Measurements from ENCODE around the gene RO60. TPM values are rescaled to one million over a fixed set of nuclear protein-coding genes. Genes with fewer than 3 reads are reported as not detected.

RO60 gene
- total and polyA plus RNA-seq, 2 of the 4 experiments (the other 2 are of a cell fraction): 10.9 to 161 TPM

DNA sequence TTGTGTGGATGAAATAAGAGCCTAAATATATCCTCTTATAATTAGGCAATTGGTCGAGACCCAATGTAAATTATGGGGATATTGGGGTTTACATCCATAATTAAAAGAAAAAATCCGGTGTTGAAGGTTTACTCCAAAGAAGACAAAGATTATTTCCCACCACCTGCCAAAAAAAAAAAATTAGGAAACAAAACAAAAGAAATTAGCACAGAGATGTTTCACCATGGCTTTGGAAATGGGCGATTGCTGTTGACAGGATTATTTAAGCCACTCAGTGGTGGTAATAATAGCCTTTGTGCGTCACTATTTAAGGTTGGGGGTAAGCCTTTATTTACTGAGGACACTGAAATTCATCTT is 46.4 kb downstream of the RO60 start (continued):
- TF ChIP-seq MAFK (IDR thresholded peaks at IDR 0.05; ENCODE audit: low read depth, low read length) (no peak), MAZ (IDR thresholded peaks at IDR 0.05; ENCODE audit: borderline replicate concordance, low read depth, low read length) (no peak), RAD21 (IDR thresholded peaks at IDR 0.05; ENCODE audit: low read length) (no peak)
- TF ChIP-seq, protein P1, sequence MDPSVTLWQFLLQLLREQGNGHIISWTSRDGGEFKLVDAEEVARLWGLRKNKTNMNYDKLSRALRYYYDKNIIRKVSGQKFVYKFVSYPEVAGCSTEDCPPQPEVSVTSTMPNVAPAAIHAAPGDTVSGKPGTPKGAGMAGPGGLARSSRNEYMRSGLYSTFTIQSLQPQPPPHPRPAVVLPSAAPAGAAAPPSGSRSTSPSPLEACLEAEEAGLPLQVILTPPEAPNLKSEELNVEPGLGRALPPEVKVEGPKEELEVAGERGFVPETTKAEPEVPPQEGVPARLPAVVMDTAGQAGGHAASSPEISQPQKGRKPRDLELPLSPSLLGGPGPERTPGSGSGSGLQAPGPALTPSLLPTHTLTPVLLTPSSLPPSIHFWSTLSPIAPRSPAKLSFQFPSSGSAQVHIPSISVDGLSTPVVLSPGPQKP (IDR thresholded peaks at IDR 0.05; ENCODE audit: borderline replicate concordance, low read depth, low read length): no peak

DNA sequence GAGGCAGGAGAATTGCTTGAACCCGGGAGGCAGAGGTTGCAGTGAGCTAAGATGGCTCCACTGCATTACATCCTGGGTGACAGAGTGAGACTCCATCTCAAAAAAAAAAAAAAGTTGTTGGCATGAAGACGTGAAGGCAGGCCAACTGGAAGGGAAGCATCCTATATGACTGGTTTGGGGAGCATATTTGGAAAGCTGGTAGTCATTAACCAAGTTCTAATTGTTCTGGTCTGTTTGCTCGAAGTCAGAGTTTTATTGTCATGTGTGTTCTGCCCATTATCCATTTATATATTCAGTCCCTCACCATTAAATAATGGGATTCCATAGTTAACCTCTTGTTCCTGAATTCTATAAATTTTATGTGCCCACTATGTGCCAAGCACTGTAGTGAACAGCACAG is 49.1 kb downstream of the RO60 start:
- dilution Hi-C loops (cut with HindIII; ENCODE audit: low sequenced_read_pairs, unreplicated experiment) (no loop called here), intact Hi-C loops (cut with micrococcal nuclease) (no loop called here), in situ Hi-C loops (cut with MboI; ENCODE audit: low sequenced_read_pairs) (no loop called here)
- WGBS, 2 experiments (ENCODE audit: extremely low coverage in 2 of 2, insufficient read length in 1 of 2): 100% methylated on average over 1 of the region's 3 CpGs; no CpG with 5 or more reads in 1 of the 2 experiments
- no peak overlapping the region for H2BK5ac ChIP-seq (ENCODE audit: low read depth, low read length, poor library complexity, severe bottlenecking)
- H2AK5ac ChIP-seq (ENCODE audit: low read depth, low read length): no peak overlapping the region
- H2BK120ac ChIP-seq (ENCODE audit: low read depth, low read length): no peak overlapping the region
- no peaks in the 10 kb centered on the region for H3K9me3 ChIP-seq (ENCODE audit: control insufficient read depth, insufficient read depth, low read length)
- H2BK15ac ChIP-seq (ENCODE audit: low read depth, low read length): no peak overlapping the region
- H4K8ac ChIP-seq (ENCODE audit: low read depth in 2 of 2, low read length in 2 of 2): no peak overlapping the region
- H3K18ac ChIP-seq (ENCODE audit: low read depth, low read length): no peak overlapping the region
- no peak overlapping the region for H4K5ac ChIP-seq (ENCODE audit: low read depth, low read length)
- H3K4me2 ChIP-seq (ENCODE audit: low read depth, low read length): no peak overlapping the region
- peaks cover 7 to 14% of the 10 kb centered on the region in 2 experiments for H3K79me1 ChIP-seq (ENCODE audit: low read depth in 1 of 2, low read length in 2 of 2)
- ATAC-seq (ENCODE audit: low read depth) (no peak), DNase-seq (no peak)
- no peak overlapping the region for H3K4ac ChIP-seq (ENCODE audit: low read depth, low read length)
- H2BK20ac ChIP-seq (ENCODE audit: low read depth, low read length): no peak overlapping the region
- peaks cover 8% of the 10 kb centered on the region; the same call in 1 of the 2 replicates for H4K20me1 ChIP-seq (ENCODE audit: insufficient read depth, low read length)
- TF ChIP-seq, protein P2, sequence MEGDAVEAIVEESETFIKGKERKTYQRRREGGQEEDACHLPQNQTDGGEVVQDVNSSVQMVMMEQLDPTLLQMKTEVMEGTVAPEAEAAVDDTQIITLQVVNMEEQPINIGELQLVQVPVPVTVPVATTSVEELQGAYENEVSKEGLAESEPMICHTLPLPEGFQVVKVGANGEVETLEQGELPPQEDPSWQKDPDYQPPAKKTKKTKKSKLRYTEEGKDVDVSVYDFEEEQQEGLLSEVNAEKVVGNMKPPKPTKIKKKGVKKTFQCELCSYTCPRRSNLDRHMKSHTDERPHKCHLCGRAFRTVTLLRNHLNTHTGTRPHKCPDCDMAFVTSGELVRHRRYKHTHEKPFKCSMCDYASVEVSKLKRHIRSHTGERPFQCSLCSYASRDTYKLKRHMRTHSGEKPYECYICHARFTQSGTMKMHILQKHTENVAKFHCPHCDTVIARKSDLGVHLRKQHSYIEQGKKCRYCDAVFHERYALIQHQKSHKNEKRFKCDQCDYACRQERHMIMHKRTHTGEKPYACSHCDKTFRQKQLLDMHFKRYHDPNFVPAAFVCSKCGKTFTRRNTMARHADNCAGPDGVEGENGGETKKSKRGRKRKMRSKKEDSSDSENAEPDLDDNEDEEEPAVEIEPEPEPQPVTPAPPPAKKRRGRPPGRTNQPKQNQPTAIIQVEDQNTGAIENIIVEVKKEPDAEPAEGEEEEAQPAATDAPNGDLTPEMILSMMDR (conservative IDR thresholded peaks at IDR 0.05; ENCODE audit: low read depth, low read length): no peak
- TF ChIP-seq RAD21 (IDR thresholded peaks at IDR 0.05; ENCODE audit: low read length): no peak
- ChIA-PET CTCF (no interaction called here), POLR2A (ENCODE audit: unreplicated experiment) (no interaction called here)
- BruUV-seq (replicated peaks): no TSS peak
- H3K4me1 ChIP-seq (ENCODE audit: control insufficient read depth, insufficient read depth, low read length): peaks cover 7% of the 10 kb centered on the region
- H3K27ac ChIP-seq (ENCODE audit: insufficient read depth, low read length): no peak overlapping the region
- peaks cover 9% of the 10 kb centered on the region for H3K9me1 ChIP-seq (ENCODE audit: insufficient read depth, low read length)
- no peak overlapping the region for H4K91ac ChIP-seq (ENCODE audit: insufficient read depth, low read depth, low read length)
- no peak overlapping the region for H3K14ac ChIP-seq (replicated peaks; ENCODE audit: low read depth, low read length)
- no peak overlapping the region for H3K4me3 ChIP-seq (ENCODE audit: insufficient read depth, low read depth, low read length)
- H2AFZ ChIP-seq (replicated peaks; ENCODE audit: low read length, poor library complexity): no peak overlapping the region
- no peak overlapping the region for H2AK9ac ChIP-seq (replicated peaks; ENCODE audit: low read depth, low read length, poor library complexity)
- no peak overlapping the region for H3K23ac ChIP-seq (ENCODE audit: low read depth, low read length)
- no peaks in the 10 kb centered on the region for H3K36me3 ChIP-seq (ENCODE audit: control insufficient read depth, insufficient read depth, low read length)
- no peak overlapping the region for H3K9ac ChIP-seq (ENCODE audit: low read depth, low read length)
- no peak overlapping the region for H3K56ac ChIP-seq (ENCODE audit: extremely low read depth, insufficient read depth, low read length)
- no peaks in the 10 kb centered on the region for H3K27me3 ChIP-seq (ENCODE audit: control insufficient read depth, insufficient read depth, low read length)
